Skeletal muscle tissue (tissue), 4 donors: Measurements from ENCODE around the gene IP6K1. TPM values are rescaled to one million over a fixed set of nuclear protein-coding genes. Genes with fewer than 3 reads are reported as not detected.
"Not testable (repeated sequence)": the region's sequence is repeated elsewhere in the genome, so short reads cannot be mapped to it uniquely, and the experiment has no call there.

Experiments used
- H3K27ac ChIP-seq: one replicate; pipeline ENCODE4 v1.7.0; 2013; ENCODE audit warnings: mild to moderate bottlenecking, low read depth, low read length, inconsistent platforms
- H3K27me3 ChIP-seq, 3 donors: one replicate each; pipeline ENCODE4 v1.7.0; 2013; ENCODE audit warnings: low read length in 3 of 3; ENCODE audit not compliant: control insufficient read depth in 3 of 3, insufficient read depth in 3 of 3
- H3K36me3 ChIP-seq, 3 donors: one replicate each; pipeline ENCODE4 v1.7.0; 2013; ENCODE audit warnings: low read length in 3 of 3; ENCODE audit not compliant: control insufficient read depth in 3 of 3, insufficient read depth in 3 of 3
- H3K4me1 ChIP-seq, 3 donors: one replicate each; pipeline ENCODE4 v1.7.0; 2013; ENCODE audit warnings: low read length in 3 of 3, mild to moderate bottlenecking in 3 of 3; ENCODE audit not compliant: control insufficient read depth in 3 of 3, insufficient read depth in 3 of 3
- H3K4me3 ChIP-seq, 3 donors: one replicate each; pipeline ENCODE4 v1.7.0; 2013; ENCODE audit warnings: low read length in 3 of 3
- H3K9ac ChIP-seq, 3 donors: one replicate each; pipeline ENCODE4 v1.7.0; 2013; ENCODE audit warnings: low read length in 3 of 3, mild to moderate bottlenecking in 3 of 3, moderate library complexity in 2 of 3, low read depth in 1 of 3
- H3K9me3 ChIP-seq, 3 donors: one replicate each; pipeline ENCODE4 v1.7.0; 2013; ENCODE audit warnings: low read length in 3 of 3; ENCODE audit not compliant: control insufficient read depth in 3 of 3
- total RNA-seq: library from RNA; depleted of rRNA; stranded (reverse); fragments of >200 nt; gene quantifications from one replicate; pipeline ENCODE4 v1.2.3, GENCODE V29; 2014
- donor health status: Osteomylitis.

IP6K1 gene
- total RNA-seq, 1 donor from 2014 or later: 23.5 TPM

DNA sequence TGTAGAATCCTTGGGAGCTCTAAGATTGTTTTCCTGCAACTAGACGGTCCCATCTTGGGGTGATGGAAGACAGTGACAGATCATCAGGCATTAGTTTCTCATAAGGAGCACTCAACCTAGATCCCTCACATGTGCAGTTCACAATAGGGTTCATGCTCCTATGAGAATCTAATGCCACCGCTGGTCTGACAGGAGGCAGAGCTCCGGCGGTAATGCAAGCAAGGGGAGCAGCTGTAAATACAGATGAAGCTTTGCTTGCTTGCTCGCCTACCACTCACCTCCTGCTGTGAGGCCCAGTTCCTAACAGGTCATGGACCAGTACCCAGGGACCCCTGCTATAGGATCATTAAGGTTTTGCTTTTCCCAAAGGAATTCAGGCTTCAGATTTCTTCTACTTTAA, 37.5 kb downstream of the IP6K1 start:
- H3K36me3 ChIP-seq: peaks cover 8 to 15% (median 9%) of the 10 kb centered on the region in 3 donors
- not testable (repeated sequence) for H3K9me3 ChIP-seq, H3K4me3 ChIP-seq, H3K9ac ChIP-seq, H3K27me3 ChIP-seq, H3K27ac ChIP-seq, H3K4me1 ChIP-seq

GRCh38 chr3:49747792-49748480, 38.4 kb downstream of the IP6K1 start:
- Histone ChIP-seq H3K9ac (no peak overlapping the region), H3K36me3 (peaks cover 9 to 15% (median 10%) of the 10 kb centered on the region in 3 donors), H3K4me1 (peaks cover 0 to 5% (median 0%) of the 10 kb centered on the region in 3 donors), H3K27ac (no peak overlapping the region), H3K27me3 (no peaks in the 10 kb centered on the region), H3K4me3 (no peak overlapping the region), H3K9me3 (no peaks in the 10 kb centered on the region)

GRCh38 chr3:49745986-49746385, 40.4 kb downstream of the IP6K1 start:
- peaks cover 0 to 5% (median 0%) of the 10 kb centered on the region in 3 donors for H3K4me1 ChIP-seq
- H3K27me3 ChIP-seq: no peaks in the 10 kb centered on the region
- H3K27ac ChIP-seq: no peak overlapping the region
- H3K9ac ChIP-seq: no peak overlapping the region
- no peaks in the 10 kb centered on the region for H3K9me3 ChIP-seq
- peaks cover 9 to 15% (median 10%) of the 10 kb centered on the region in 3 donors for H3K36me3 ChIP-seq
- no peak overlapping the region for H3K4me3 ChIP-seq

- H3K27ac ChIP-seq: no peak overlapping the region
- peaks cover 11 to 24% (median 20%) of the 10 kb centered on the region in 3 donors for H3K36me3 ChIP-seq
These were observed 45.9 kb downstream of the IP6K1 start for GRCh38 chr3:49740427-49740826.

DNA sequence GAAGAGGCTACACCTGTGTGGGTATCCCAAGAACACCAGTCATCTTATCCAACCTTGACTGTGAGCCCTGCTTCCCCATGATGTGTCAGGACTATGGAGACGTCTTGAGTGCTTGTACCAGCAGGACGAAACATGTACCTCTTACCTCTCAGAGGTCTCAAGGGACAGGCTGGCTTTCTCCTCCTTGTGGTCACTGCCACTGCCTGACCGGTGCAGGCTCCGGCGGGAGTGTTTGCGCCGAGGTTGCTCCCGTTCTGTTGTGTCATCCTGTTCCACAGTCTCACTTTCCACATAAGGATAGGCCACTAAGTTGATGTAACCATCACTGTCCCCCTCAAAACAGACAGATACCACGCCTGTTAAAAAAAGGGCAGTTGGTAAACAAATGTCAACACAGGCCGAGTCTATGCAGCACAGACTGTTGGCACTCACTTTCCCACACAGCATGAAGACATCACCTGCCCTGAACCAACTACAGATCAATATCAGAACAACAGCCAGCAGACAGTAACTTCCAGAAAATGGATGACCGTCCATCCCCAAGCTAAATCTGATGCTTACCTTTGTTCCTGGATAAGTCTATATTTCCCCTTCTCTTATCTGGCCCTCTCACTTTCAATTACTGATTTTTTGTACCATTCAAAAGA, 48.2 kb downstream of the IP6K1 start:
- Histone ChIP-seq H3K9me3 (no peaks in the 10 kb centered on the region), H3K36me3 (peaks cover 20 to 35% (median 35%) of the 10 kb centered on the region in 3 donors), H3K27me3 (no peaks in the 10 kb centered on the region)

More at GRCh38 chr3:49740427-49740826, 45.9 kb downstream of the IP6K1 start:
- H3K9me3 ChIP-seq: no peaks in the 10 kb centered on the region
- H3K4me3 ChIP-seq: no peak overlapping the region
- H3K4me1 ChIP-seq: no peaks in the 10 kb centered on the region
- H3K9ac ChIP-seq: no peak overlapping the region
- H3K27me3 ChIP-seq: no peaks in the 10 kb centered on the region

DNA sequence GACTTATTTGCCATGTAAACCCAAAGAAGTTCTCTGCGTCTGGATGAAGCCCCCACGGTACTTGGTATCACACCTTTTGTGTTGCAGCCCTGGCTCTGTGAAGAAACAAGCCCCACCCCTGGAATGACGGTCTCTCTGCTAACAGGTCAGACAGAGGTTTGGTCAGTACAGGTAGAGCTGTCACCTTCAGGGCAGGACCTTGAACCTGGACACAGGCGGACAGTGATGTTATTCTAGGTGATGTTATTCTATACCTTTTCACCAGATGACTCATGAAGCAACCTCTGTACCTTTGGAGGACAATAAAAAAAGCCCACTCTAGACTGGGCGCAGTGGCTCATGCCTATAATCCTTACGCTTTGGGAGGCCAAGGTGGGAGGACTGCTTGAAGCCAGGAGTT, 51.6 kb downstream of the IP6K1 start:
- Histone ChIP-seq H3K36me3 (peaks cover 41 to 52% (median 45%) of the 10 kb centered on the region in 3 donors), H3K9ac (no peak overlapping the region), H3K4me1 (no peaks in the 10 kb centered on the region), H3K27ac (no peak overlapping the region), H3K4me3 (no peak overlapping the region), H3K27me3 (no peaks in the 10 kb centered on the region), H3K9me3 (no peaks in the 10 kb centered on the region)

More for the DNA sequence above, 48.2 kb downstream of the IP6K1 start:
- Histone ChIP-seq H3K4me1 (no peaks in the 10 kb centered on the region), H3K4me3 (no peak overlapping the region), H3K27ac (no peak overlapping the region), H3K9ac (no peak overlapping the region)

DNA sequence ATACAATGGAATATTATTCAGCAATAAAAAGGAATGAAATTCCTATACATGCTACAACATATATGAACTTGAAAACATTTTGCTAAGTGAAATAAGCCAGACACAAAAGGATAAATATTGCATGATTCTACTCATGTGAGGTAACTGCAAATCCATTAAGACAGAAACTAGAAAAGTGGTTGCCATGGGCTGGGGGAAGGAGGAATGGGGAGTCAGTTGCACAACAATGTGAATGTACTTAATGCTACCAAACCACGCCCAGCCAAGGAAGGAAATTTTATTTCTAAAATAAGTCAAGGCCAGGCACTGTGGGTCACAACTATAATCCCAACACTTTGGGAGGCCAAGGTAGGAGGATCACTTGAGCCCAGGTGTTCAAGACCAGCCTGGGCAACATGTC, 52.8 kb downstream of the IP6K1 start:
- H3K9me3 ChIP-seq: no peaks in the 10 kb centered on the region
- H3K36me3 ChIP-seq: peaks cover 41 to 50% (median 45%) of the 10 kb centered on the region in 3 donors
- H3K27ac ChIP-seq: no peak overlapping the region
- no peaks in the 10 kb centered on the region for H3K27me3 ChIP-seq
- no peak overlapping the region for H3K9ac ChIP-seq
- no peaks in the 10 kb centered on the region for H3K4me1 ChIP-seq
- H3K4me3 ChIP-seq: no peak overlapping the region

GRCh38 chr3:49732597-49732996, 53.7 kb downstream of the IP6K1 start:
- H3K36me3 ChIP-seq: peaks cover 38 to 48% (median 43%) of the 10 kb centered on the region in 3 donors
- H3K27me3 ChIP-seq: no peaks in the 10 kb centered on the region

DNA sequence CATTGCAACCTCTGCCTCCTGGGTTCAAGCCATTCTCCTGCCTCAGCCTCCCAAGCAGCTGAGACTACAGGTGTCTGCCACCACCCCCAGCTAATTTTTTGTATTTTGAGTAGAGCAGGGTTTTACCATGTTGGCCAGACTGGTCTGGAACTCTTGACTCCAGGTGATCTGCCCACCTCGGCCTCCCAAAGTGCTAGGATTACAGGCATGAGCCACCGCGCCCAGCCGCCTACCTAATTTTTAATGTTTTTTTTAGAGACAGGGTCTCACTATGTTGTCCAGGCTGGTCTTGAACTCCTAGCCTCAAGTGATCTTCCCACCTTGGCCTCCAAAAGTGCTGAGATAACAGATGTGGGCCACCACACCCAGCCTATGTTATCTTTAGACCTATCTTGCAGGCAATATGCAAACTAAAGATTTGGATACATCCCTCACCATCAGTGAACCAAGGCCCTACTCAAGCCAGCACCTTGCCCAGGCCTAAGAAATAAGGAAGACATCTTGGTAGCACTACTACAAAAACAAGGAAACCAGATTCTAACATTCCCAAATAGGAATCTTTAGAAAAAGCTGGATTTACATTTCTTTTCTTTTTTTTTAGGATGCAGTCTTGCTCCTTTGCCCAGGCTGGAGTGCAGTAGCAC, 56.3 kb downstream of the IP6K1 start:
- peaks cover 0 to 11% (median 5%) of the 10 kb centered on the region in 3 donors for H3K4me1 ChIP-seq
- no peaks in the 10 kb centered on the region for H3K27me3 ChIP-seq
- H3K9ac ChIP-seq: no peak overlapping the region
- no peaks in the 10 kb centered on the region for H3K9me3 ChIP-seq
- H3K4me3 ChIP-seq: no peak overlapping the region
- H3K36me3 ChIP-seq: peaks cover 46 to 60% (median 53%) of the 10 kb centered on the region in 3 donors
- H3K27ac ChIP-seq: no peak overlapping the region

More at GRCh38 chr3:49732597-49732996, 53.7 kb downstream of the IP6K1 start:
- no peak overlapping the region for H3K4me3 ChIP-seq
- no peak overlapping the region for H3K27ac ChIP-seq
- no peaks in the 10 kb centered on the region for H3K4me1 ChIP-seq
- no peak overlapping the region for H3K9ac ChIP-seq
- no peaks in the 10 kb centered on the region for H3K9me3 ChIP-seq

DNA sequence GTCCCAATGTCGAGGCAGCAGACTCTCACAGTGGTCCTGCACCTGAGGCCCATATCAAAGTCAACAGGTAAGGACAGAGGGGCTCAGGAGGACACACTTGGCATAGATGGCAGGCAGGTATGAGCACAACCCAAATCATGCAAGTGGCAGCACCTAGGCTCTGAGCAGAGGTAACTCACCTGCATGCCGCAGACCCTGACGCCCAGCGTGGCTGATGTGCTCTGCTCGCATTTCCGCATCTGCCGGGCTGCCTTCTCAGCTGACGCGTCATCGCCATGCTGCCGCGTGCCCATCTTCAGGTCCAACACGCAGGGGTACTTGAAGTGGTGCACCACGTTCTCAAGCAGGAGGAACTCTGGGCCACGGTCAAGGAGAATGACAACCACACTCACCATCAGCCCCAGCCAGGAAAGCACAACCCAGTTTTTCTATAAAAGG, 58.4 kb downstream of the IP6K1 start:
- Histone ChIP-seq H3K27me3 (no peaks in the 10 kb centered on the region), H3K9ac (no peak overlapping the region), H3K4me3 (no peak overlapping the region), H3K36me3 (peaks cover 37 to 49% (median 46%) of the 10 kb centered on the region in 3 donors), H3K27ac (no peak overlapping the region), H3K4me1 (peaks cover 15 to 29% (median 20%) of the 10 kb centered on the region in 3 donors), H3K9me3 (no peaks in the 10 kb centered on the region)
